GM19468 (cell line): Measurements from ENCODE around the gene BMP10.
"Not testable (repeated sequence)": the region's sequence is repeated elsewhere in the genome, so short reads cannot be mapped to it uniquely, and the experiment has no call there.

Source experiments
- ATAC-seq: cut with Tn5 transposase; IDR thresholded peaks from one replicate; pipeline ENCODE4 v1.9.1; 2021; ENCODE audit warnings: mild to moderate bottlenecking, moderate library complexity, moderate number of reproducible peaks; ENCODE audit not compliant: unreplicated experiment; ENCODE audit errors: extremely low read depth

The BMP10 gene

GRCh38 chr2:68900496-68901198 is 29.4 kb upstream of the BMP10 start:
- no peak for ATAC-seq

GRCh38 chr2:68895981-68896380 is 24.8 kb upstream of the BMP10 start:
- ATAC-seq = not testable (repeated sequence)

GRCh38 chr2:68889500-68889899 is 18.3 kb upstream of the BMP10 start:
- no peak for ATAC-seq

- ATAC-seq = no peak
Observed at GRCh38 chr2:68889021-68889420, 17.8 kb upstream of the BMP10 start.

- no peak for ATAC-seq
Observed at GRCh38 chr2:68888038-68888704, 17.0 kb upstream of the BMP10 start.

GRCh38 chr2:68885811-68886075 is 14.5 kb upstream of the BMP10 start:
- no peak for ATAC-seq

GRCh38 chr2:68885074-68885810 is 14.0 kb upstream of the BMP10 start:
- no peak for ATAC-seq

GRCh38 chr2:68880213-68880612 is 9.0 kb upstream of the BMP10 start:
- no peak for ATAC-seq

GRCh38 chr2:68879296-68879695 is 8.1 kb upstream of the BMP10 start:
- ATAC-seq = no peak

GRCh38 chr2:68878753-68879152 is 7.6 kb upstream of the BMP10 start:
- no peak for ATAC-seq

GRCh38 chr2:68878071-68878711 is 7.0 kb upstream of the BMP10 start:
- ATAC-seq = no peak

GRCh38 chr2:68877079-68877772 is 6.0 kb upstream of the BMP10 start:
- ATAC-seq = no peak

- no peak for ATAC-seq
Observed at GRCh38 chr2:68870215-68870614, 982 bp downstream of the BMP10 start.

GRCh38 chr2:68865108-68865507 is 6.1 kb downstream of the BMP10 start:
- ATAC-seq = no peak

GRCh38 chr2:68863996-68864395 is 7.2 kb downstream of the BMP10 start:
- no peak for ATAC-seq

- no peak for ATAC-seq
Observed at GRCh38 chr2:68862889-68863288, 8.3 kb downstream of the BMP10 start.

- no peak for ATAC-seq
Observed at GRCh38 chr2:68861330-68861729, 9.9 kb downstream of the BMP10 start.

- no peak for ATAC-seq
Observed at GRCh38 chr2:68860111-68860510, 11.1 kb downstream of the BMP10 start.

- ATAC-seq = no peak
Observed at GRCh38 chr2:68857855-68858456, 13.2 kb downstream of the BMP10 start.

GRCh38 chr2:68857202-68857845 is 13.9 kb downstream of the BMP10 start:
- ATAC-seq = no peak
